ENCODE data around the gene LRP6.

GRCh38 chr12:12228402-12228801, 38.4 kb downstream of the LRP6 start:
- TF ChIP-seq CTCF (conservative IDR thresholded peaks at IDR 0.05 in 1 of 2, IDR thresholded peaks at IDR 0.05 in 1 of 2; ENCODE audit: low read depth in 1 of 2, low read length in 2 of 2), result no peak
- TF ChIP-seq EZH2 (IDR thresholded peaks at IDR 0.05; ENCODE audit: low read length, missing control alignments), result no peak
